GM11168 (cell line): Measurements from ENCODE around the gene CST7.
"Not testable (repeated sequence)": the region's sequence is repeated elsewhere in the genome, so short reads cannot be mapped to it uniquely, and the experiment has no call there.

Source experiments
- in situ Hi-C: fragments of 300-500 bp; cut with MboI; formaldehyde crosslinking; loops from one replicate; pipeline ENCODE4 v1.12.0; 2022; ENCODE audit warnings: low sequenced_read_pairs; ENCODE audit not compliant: unreplicated experiment

Gene CST7

GRCh38 chr20:24919665-24920064, 29.4 kb upstream of the CST7 start:
- in situ Hi-C loops = loop anchor here (5.0 to 25.0 kb wide), 2 partner anchors 137 to 757 kb away; no protein-coding TSS in a partner anchor

- in situ Hi-C loops = loop anchor here (25.0 kb wide), 1 partner anchor 758 kb away; no protein-coding TSS in a partner anchor
These were observed 28.4 kb upstream of the CST7 start for GRCh38 chr20:24920706-24921105.

DNA sequence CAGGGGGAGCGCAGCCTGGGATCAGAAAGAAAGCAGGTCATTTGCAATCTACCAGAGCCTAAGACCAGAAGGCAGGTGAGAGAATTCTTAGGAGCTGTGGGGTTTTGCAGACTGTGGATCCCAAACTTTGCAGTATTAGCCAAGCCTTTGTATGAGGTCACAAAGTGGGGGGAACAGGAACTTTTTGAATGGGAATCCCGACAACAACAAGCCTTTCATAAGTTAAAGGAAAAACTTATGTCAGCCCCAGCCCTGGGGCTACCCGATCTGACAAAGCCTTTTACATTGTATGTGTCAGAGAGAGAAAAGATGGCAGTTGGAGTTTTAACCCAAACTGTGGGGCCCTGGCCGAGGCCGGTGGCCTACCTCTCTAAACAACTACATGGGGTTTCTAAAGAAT, 19.8 kb upstream of the CST7 start:
- in situ Hi-C loops = not testable (repeated sequence)

GRCh38 chr20:24929867-24930723, 19.0 kb upstream of the CST7 start:
- in situ Hi-C loops = not testable (repeated sequence)

DNA sequence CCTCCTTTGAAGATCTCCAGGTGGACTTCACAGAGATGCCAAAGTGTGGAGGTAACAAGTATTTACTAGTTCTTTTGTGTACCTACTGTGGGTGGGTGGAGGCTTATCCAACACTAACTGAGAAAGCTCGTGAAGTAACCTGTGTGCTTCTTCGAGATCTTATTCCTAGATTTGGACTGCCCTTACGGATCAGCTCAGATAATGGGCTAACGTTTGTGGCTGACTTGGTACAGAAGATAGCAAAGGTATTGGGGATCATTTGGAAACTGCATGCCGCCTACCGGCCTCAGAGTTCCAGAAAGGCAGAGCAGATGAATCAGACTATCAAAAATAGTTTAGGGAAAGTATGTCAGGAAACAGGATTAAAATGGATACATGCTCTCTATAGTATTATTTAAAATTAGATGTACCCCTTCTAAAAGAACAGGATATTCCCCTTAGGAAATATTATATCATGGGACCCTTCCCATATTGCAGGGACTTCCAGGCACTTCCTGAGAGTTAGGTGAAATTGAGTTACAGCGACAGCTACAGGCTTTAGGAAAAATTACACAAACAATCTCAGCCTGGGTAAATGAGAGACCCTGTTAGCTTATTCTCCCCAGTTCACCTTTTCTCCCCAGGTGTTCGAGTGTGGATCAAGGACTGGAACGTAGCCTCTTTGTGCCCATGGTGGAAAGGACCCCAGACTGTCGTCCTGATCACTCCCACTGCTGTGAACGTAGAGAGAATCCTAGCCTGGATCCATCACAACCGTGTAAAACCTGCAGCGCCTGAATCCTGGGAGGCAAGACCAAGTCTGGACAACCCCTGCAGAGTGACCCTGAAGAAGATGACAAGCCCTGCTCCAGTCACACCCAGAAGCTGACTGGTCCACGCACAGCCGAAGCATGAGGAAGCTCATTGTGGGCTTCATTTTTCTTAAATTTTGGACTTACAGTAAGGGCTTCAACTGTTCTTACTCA, 18.1 kb upstream of the CST7 start:
- in situ Hi-C loops = not testable (repeated sequence)

GRCh38 chr20:24931893-24932292, 17.2 kb upstream of the CST7 start:
- in situ Hi-C loops = not testable (repeated sequence)

DNA sequence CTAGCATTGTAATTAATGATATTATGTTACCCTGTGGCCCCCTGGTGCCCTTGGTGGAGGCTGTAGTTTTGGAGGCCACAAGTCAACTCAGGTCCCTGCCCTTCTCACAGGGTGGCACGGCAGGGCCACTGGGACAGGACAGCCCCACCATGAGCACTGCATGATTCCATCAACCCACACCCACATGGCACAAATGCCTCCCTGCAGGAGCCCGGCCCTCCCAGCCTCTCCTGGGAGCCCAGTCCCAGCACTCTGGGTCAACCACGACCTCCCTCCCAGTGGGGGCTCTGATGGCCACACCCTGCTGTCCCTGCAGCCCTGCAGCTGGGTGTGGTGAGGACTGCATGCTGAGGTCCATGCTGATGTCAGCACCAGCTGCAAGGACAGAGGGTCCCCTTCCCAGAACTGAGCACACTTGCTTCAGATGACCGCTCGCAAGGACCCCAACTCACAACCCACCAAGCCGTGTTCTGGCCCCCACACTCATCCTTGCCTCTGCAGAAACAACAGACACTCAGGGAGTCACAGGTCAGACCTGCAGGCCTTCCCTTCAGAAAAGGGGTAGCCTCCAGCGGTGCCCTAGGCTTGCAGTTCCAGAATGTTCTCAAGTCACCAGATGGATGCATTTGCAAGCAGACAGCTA, 15.7 kb upstream of the CST7 start:
- in situ Hi-C loops = no loop called here

DNA sequence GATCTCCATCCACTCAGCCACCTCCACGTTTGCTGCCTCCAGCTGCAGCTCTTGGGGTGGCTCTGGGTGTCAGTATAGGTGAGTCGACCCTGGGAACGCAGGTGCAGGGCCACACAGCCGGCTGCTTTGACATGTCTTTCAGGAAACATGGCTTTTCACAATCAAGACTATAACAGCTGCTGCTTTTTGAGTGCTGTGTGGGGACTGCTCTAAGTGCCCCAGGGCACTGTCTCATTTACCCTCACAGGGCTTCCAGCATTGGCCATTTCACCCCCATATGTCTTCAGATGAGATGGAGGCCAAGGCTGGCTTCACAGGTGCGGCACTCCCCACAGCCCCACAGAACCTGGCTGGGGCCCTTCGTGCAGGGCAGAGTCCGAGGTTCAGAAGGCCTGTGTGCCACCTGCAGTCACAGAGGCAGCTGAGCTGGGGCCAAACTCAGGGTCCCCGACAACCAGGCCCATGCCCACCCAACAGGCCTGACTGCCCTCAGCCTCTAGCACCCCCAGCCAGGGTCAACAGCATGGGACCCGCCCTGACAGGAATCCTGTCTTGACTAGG, 14.9 kb upstream of the CST7 start:
- in situ Hi-C loops = no loop called here

GRCh38 chr20:24934716-24935115, 14.4 kb upstream of the CST7 start:
- in situ Hi-C loops = no loop called here

DNA sequence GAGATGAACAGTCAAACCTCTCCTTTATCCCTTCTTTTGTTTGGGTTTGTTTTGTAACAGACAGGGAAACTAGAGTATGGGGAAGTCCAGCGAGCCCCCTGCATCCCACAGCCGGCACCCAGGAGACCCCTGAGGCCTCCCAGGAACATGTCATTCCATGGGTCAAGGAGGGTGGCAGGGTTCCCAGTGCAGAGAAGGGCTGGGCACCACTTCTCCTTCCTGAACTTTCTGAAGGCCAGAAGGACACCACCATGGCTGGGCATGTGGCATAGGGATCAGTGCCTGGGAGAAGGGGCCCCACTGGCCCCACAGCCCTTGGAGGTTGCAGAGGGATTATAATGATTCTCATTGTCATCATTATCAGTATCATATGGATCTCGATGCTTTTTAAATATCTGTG, 13.9 kb upstream of the CST7 start:
- in situ Hi-C loops = no loop called here

- in situ Hi-C loops = no loop called here
These were observed 13.1 kb upstream of the CST7 start for GRCh38 chr20:24935766-24936525.

DNA sequence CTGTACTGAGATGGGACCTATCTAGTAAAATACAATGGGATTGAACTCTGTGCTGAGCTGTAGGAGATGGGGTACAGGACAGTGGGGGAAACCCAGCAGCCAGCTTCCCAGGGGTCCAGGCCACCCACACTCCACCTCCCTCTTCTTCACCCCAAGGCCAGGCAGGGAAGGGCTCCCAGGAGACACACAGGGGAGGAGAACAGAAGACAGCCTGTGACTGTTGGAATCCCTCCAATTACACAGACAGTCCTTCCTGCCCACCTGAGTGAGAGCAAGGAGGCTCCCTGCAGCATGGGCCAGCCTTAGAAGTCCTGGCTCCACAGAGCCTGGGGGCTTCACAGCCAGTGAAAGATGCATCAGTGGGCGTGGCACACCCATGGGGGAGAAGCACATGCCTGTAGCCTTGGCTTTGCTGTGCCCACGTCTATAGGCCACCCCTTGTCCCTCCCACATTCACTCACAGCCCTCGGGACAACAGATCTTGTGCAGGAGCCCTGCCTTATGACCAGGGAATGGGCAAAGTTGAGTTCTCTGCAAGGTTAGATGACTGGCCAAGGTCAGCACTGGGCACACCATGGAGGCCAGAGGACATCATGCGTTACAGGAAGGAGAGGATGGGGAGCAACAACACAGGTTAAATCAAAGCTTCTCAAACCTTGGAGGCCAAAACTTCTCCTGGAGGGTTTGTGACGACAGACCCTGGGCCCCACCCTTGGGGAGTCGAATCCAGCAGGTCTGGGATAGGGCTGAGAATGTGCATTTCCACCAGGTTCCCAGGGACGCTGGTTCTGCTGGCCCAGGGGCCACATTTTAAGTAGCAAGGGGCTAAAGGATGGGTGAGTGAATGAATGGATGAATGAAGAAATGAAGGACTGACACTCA, 12.3 kb upstream of the CST7 start:
- in situ Hi-C loops = no loop called here

DNA sequence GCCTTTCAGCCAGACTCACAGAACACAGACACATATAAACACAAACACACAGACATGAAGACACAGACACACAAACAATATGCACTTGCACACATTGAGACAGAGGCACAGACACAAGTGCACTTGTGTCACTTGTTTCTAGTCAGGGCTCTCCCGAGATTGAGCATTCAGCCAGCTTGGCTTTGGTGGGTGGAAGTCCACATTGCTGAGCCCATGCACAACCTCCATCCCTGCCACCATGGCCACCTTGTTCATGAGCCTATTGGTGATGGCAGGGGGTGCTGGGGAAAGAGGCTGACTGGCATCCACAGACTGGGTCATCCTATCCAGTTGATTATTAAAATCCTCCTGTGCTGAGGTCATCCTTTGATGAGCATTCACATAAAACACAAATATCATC, 11.5 kb upstream of the CST7 start:
- in situ Hi-C loops = no loop called here

DNA sequence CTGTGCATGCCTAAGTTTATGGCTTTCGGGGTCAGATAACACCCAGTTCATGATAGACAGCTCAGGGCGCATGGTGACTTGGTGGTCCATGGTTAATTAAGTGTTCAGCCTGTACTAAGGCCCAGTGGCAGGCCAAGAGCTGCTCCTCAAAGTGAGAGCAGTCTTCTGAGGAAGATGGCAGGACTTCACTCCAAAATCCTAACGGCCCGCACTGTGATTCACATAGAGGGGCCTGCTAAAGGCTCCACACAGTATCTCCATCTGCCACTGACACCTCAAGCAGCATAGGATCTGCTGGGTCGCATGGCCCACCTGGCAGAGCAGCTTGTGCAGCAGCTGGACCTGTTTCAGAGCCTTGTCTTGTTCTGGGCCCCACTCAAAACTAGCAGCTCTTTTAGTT, 10.6 kb upstream of the CST7 start:
- in situ Hi-C loops = no loop called here

GRCh38 chr20:24939036-24939435, 10.0 kb upstream of the CST7 start:
- in situ Hi-C loops = no loop called here

DNA sequence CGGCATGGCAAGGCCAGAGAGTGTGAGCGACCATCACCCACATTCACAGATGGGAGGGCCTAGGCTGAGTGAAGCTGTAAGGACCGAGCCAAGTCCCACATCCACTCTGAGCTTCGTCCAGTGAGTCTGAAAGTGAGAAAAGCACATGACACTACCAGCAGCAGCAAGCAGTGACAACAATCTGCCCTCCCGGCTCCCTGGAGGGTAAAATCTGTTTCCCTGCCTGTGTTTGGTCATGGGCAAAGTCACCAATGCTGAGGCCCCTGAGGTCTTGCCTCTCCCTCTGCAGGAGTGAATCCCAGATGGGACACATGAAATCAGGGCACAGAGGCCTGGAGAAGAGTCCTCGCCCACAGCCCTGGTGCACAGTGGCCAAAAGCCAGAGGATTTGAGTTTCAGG, 6.4 kb upstream of the CST7 start:
- in situ Hi-C loops = no loop called here

GRCh38 chr20:24943196-24943595, 5.9 kb upstream of the CST7 start:
- in situ Hi-C loops = no loop called here

- in situ Hi-C loops = no loop called here
These were observed 5.3 kb upstream of the CST7 start for GRCh38 chr20:24943731-24944130.

GRCh38 chr20:24946376-24946775, 2.7 kb upstream of the CST7 start:
- in situ Hi-C loops = not testable (repeated sequence)
